IPS-18a (cell line): ENCODE measurements around the gene MED13L.

Experiments used
- H3K27ac ChIP-seq: one replicate; pipeline ENCODE4 v1.5.1; 2013; ENCODE audit warnings: low read length
- H3K27me3 ChIP-seq: one replicate; pipeline ENCODE4 v1.6.1; 2013; ENCODE audit warnings: mild to moderate bottlenecking, low read length; ENCODE audit not compliant: control insufficient read depth, insufficient read depth
- H3K36me3 ChIP-seq: one replicate; pipeline ENCODE4 v1.6.1; 2013; ENCODE audit warnings: low read depth, low read length; ENCODE audit not compliant: control insufficient read depth
- H3K4me1 ChIP-seq: one replicate; pipeline ENCODE4 v1.6.1; 2013; ENCODE audit warnings: low read depth, low read length; ENCODE audit not compliant: control insufficient read depth
- H3K4me3 ChIP-seq: one replicate; pipeline ENCODE4 v1.5.1; 2013; ENCODE audit warnings: low read length
- H3K9ac ChIP-seq: one replicate; pipeline ENCODE4 v1.6.1; 2013; ENCODE audit warnings: mild to moderate bottlenecking, low read length, moderate library complexity
- H3K9me3 ChIP-seq: one replicate; pipeline ENCODE4 v1.6.1; 2013; ENCODE audit warnings: low read depth, low read length; ENCODE audit not compliant: control insufficient read depth

Gene MED13L

DNA sequence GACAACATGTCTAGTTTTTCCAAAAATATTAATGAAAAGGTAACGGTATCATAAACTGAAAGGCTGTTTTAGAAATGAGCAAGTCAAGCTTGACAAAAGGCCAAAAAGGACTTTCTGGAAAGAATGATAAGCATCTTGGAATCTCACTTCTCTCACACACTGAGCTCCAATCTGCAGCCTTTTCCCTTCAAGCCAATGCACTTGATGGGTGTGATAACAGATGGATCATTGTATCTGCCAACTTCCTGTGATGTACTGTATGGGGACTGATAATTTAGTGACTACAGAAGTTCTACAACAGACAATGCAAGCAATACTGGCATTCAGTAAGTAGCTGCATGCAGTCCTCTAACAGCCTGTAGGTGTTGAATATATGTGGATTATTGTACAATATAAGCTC, 147.1 kb downstream of the MED13L start:
- no peak overlapping the region for H3K9ac ChIP-seq
- no peaks in the 10 kb centered on the region for H3K27me3 ChIP-seq
- H3K9me3 ChIP-seq = no peaks in the 10 kb centered on the region
- no peak overlapping the region for H3K4me3 ChIP-seq
- H3K36me3 ChIP-seq = no peaks in the 10 kb centered on the region
- no peak overlapping the region for H3K27ac ChIP-seq
- H3K4me1 ChIP-seq = peaks cover 18% of the 10 kb centered on the region

DNA sequence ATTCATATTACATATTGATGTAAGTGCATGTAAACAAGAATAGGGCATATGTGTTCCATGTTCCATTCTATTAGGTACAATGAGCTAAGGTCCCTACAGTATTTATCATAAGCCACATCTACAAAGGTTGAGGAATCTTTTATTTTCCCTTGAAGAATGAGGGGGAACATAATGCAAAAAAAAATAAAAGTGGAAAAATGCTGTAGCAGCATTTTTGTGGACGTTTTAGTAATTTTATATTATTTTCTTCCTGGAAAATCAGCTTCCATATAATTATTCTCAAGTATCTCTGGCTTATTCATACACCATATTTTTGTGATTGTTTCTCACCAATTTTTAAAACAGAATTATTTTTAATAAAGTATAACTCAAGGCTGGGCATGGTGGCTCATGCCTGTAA, 148.7 kb downstream of the MED13L start:
- H3K4me1 ChIP-seq = peaks cover 23% of the 10 kb centered on the region

DNA sequence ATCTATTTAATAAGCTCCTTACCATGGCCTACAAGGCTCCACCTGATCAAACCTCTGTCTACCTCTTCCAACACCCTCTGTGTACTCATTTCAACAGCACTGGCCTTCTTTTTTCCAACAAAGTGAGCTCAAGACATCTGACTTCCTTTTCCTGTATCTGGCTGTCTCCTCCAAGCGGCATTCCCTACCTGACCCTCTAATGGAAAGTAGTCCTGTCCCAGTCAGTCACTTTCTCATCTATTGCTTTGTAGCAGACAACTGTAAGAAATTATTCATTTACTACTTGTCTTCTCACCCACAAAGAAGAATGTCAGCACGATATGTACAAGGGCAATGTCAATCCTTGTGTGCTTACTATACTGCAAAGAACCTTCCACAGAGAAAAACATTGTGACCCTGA, 149.6 kb downstream of the MED13L start:
- H3K36me3 ChIP-seq = no peaks in the 10 kb centered on the region
- peaks cover 26% of the 10 kb centered on the region for H3K4me1 ChIP-seq
- no peak overlapping the region for H3K9ac ChIP-seq
- H3K9me3 ChIP-seq = no peaks in the 10 kb centered on the region
- no peak overlapping the region for H3K27ac ChIP-seq
- no peaks in the 10 kb centered on the region for H3K27me3 ChIP-seq
- no peak overlapping the region for H3K4me3 ChIP-seq

More for the DNA sequence above, 148.7 kb downstream of the MED13L start:
- H3K9ac ChIP-seq = no peak overlapping the region
- no peak overlapping the region for H3K27ac ChIP-seq
- no peaks in the 10 kb centered on the region for H3K9me3 ChIP-seq
- no peaks in the 10 kb centered on the region for H3K36me3 ChIP-seq
- no peaks in the 10 kb centered on the region for H3K27me3 ChIP-seq
- H3K4me3 ChIP-seq = no peak overlapping the region

DNA sequence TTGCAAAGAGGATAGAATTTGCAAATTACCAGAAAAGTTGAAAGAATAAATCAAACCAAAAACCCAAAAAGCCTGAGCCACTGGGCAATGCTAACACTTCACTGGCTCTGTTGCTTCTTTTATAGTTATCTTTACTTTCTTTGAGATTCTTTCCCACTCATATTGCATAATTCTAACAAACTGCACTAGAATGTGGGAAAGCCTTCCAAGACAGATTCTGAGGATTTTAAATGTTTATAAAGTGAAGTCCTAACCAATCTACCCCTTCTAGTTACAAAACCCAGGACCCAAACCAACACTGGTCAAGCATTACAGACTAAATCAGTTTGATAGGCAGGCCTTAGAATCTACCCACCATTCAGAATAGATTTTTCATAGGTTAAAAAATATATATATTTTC, 150.9 kb downstream of the MED13L start:
- H3K9ac ChIP-seq = no peak overlapping the region
- no peak overlapping the region for H3K4me3 ChIP-seq

DNA sequence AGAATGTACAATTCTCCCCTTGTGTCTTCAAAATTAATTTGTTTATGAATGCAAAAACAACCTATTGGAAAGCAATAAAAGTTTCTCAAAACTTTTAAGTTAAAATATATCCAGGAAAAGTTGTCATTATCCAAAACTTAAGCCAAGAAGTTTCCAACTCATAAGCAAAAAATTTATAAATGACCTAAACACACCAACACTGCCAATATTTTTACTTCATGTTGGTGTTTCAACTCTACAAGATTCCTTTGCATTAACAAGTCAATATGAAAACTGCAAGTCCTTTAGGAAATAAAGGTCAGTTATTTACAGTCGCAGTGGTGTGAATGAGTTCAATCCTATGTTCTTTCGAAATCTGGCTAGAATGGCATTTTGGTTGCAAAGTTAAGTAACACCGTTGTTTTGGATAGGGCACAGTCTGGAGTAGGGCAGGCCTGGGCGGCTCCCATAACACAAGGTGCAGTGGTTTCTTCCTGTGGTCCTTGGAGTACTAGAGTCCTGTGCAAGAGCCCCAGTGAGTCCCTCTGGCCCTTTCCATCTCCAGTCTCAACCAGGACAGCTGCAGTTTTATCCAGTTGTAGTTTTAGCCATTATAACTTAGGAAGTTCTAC, 151.4 kb downstream of the MED13L start:
- Histone ChIP-seq H3K4me3 (no peak overlapping the region), H3K27me3 (no peaks in the 10 kb centered on the region), H3K4me1 (peaks cover 41% of the 10 kb centered on the region), H3K9me3 (no peaks in the 10 kb centered on the region), H3K9ac (no peak overlapping the region), H3K36me3 (no peaks in the 10 kb centered on the region), H3K27ac (no peak overlapping the region)

More for the DNA sequence above, 150.9 kb downstream of the MED13L start:
- H3K9me3 ChIP-seq = no peaks in the 10 kb centered on the region
- H3K27me3 ChIP-seq = no peaks in the 10 kb centered on the region
- no peaks in the 10 kb centered on the region for H3K36me3 ChIP-seq
- H3K4me1 ChIP-seq = peaks cover 39% of the 10 kb centered on the region
- H3K27ac ChIP-seq = no peak overlapping the region

DNA sequence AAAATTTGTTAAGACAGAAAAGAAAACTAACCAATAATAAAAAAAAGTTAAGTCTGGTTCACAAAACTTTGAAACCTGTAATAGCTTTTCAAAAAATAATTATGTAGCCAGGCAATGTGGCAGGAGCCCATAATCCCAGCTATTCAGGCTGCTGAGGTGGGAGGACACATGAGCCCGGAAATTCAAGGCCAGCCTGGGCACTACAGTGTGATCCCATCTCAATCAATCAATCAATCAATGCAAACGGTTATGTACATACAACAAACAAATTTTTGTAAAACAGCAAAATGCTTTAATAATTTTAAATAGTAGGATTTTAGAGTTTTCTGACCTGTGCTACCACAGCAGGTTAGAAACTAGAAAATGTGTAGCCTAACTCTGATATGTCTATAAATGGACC, 152.4 kb downstream of the MED13L start:
- H3K9ac ChIP-seq = no peak overlapping the region
- no peaks in the 10 kb centered on the region for H3K9me3 ChIP-seq
- no peak overlapping the region for H3K4me3 ChIP-seq
- H3K36me3 ChIP-seq = no peaks in the 10 kb centered on the region
- peaks cover 50% of the 10 kb centered on the region for H3K4me1 ChIP-seq
- no peak overlapping the region for H3K27ac ChIP-seq
- H3K27me3 ChIP-seq = no peaks in the 10 kb centered on the region

DNA sequence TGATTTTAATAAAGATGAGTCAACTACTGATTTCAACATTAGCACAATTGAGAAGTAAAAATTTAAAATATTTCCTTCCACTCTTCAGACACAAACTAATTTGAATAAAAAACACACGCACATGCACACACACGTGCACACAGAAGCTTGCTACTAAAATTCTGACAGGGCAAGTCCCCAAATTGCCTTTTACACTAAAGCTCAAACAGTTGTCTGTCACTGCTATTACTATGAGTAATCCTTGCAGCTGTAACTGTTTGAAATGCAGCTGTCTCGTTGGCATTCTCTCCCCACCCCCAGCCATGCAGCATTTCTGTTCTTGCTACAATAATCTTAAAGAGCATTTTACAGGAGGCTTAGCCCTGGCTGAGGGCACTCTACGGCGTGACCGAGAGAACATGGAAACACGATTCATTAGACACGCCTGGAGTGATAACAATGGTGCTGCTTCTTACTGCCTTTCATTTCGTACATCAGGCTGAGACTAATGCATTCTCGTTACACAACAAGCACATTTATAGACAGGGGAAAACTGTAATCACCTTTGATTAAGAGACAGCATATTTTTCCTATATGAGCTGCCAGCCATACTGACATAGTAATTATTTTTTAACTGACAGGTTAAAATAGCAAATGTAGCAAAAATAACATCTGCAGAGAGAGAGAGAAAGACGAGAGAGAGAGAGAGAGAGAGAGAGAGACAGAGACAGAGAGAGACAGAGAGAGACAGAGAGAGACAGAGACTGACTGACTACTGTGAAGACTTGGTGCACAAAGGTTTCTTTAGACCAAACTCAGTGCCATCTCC, 153.8 kb downstream of the MED13L start:
- Histone ChIP-seq H3K4me3 (no peak overlapping the region), H3K9ac (no peak overlapping the region), H3K27me3 (no peaks in the 10 kb centered on the region), H3K4me1 (peaks cover 53% of the 10 kb centered on the region), H3K27ac (no peak overlapping the region), H3K36me3 (no peaks in the 10 kb centered on the region), H3K9me3 (no peaks in the 10 kb centered on the region)

DNA sequence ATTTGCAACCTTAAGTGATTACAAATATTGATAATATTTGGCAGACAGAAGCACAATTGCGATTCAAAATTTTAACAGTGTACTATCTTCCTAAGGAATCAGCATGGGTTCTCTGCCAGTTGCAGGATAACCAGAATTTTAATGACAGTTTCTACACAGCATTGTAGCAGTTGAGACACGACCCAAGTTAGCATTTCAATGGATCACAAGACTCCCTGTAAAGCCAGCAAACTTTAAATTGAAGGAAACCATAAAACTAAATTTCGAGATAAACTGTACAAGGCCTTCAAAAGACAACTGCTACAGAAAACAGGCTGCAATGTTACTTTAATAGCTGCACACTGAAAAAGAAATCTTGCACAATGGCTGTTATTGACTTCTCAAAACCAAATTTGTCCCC, 154.9 kb downstream of the MED13L start:
- no peaks in the 10 kb centered on the region for H3K27me3 ChIP-seq
- no peak overlapping the region for H3K9ac ChIP-seq
- H3K27ac ChIP-seq = no peak overlapping the region
- H3K36me3 ChIP-seq = no peaks in the 10 kb centered on the region
- H3K4me1 ChIP-seq = peaks cover 49% of the 10 kb centered on the region
- no peaks in the 10 kb centered on the region for H3K9me3 ChIP-seq
- no peak overlapping the region for H3K4me3 ChIP-seq

DNA sequence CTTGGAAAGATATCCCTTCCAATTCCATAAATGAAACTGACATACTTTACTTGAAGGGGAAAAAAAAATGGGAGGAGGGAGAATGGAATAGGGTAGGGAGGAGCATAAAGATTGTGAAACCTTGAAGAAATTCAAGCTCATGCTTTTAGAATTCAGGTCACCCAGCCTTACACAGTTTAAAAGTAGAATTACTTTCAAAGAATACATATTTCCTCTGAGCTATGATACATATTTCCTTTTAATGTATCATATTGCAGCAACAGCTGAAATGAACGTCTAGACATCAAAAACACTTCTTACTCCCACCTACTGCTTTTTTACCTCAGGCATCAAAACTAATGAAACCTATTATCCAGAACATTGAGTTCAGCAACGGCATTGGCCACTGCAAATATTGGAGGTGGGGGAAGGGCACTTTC, 156.0 kb downstream of the MED13L start:
- no peaks in the 10 kb centered on the region for H3K27me3 ChIP-seq
- no peak overlapping the region for H3K27ac ChIP-seq
- no peaks in the 10 kb centered on the region for H3K36me3 ChIP-seq
- H3K9me3 ChIP-seq = no peaks in the 10 kb centered on the region
- no peak overlapping the region for H3K4me3 ChIP-seq
- H3K9ac ChIP-seq = no peak overlapping the region
- peaks cover 46% of the 10 kb centered on the region for H3K4me1 ChIP-seq

DNA sequence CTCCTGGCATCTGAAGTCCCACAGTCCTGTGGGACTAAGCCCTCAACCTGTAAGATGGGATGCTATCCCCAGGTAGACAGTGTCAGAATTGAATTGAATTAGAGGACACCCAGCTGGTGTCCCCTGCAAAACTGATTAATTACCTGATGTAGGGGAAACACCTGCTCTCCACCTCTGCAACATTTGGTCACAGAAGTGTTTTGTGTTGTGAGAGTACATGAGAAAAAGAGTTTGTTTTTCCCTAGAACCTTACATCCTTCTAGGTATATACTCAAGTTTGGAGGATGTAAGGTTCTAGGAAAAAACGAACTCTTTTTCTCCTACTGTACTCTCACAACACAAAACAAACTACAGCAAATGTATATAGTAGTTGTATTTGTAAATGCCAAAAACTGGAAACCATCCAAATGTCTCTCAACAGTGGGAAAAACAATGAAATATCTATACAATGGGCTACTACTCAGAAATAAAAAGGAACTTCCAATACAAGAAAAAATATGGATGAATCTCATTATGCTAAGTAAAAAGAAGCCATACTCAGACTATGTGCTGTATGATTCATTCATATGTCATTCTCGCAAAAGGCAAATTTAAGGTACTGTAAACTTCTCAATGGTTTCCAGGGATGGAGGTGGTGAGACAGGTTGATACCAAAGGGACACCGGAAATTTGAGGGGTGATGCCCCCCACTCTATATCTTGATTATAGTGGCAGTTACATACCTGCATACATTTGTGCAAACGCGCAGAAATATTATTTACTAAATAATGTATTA, 160.7 kb downstream of the MED13L start:
- Histone ChIP-seq H3K4me1 (peaks cover 60% of the 10 kb centered on the region), H3K9me3 (no peaks in the 10 kb centered on the region), H3K27ac (no peak overlapping the region), H3K27me3 (no peaks in the 10 kb centered on the region), H3K4me3 (no peak overlapping the region), H3K9ac (no peak overlapping the region), H3K36me3 (no peaks in the 10 kb centered on the region)

DNA sequence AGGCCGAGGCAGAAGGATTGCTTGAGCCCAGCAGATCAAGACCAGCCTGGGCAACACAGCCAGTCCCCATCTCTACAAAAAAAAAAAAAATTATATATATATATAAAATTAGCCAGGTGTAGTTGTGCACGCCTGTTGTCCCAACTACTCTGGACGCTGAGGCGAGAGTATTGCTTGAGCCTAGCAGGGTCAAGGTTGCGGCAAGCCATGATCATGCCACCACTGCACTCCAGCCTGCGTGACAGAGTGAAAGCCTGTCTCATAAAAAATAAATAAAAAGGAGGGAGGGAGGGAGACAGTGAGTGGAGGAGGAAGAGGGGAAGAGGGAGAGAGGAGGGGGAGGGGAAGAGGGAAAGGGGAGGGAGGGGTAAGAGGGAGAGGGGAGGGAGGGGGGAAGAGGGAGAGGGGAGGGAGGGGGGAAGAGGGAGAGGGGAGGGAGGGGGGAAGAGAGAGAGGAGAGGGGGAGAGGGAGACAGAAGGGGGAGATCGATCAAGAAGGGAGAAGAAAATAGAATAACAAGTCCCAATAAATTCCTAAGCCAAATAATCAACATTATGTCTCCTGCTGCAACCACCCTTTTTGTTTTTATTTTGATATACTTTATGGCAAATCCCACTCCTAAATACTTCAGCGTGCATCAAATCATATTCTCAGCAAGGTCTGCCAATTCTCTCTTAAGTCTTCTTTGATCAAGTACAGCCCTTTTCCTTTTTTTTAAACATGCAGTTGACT, 163.9 kb downstream of the MED13L start:
- H3K9me3 ChIP-seq = no peaks in the 10 kb centered on the region
- no peaks in the 10 kb centered on the region for H3K36me3 ChIP-seq
- no peaks in the 10 kb centered on the region for H3K27me3 ChIP-seq
- no peak overlapping the region for H3K27ac ChIP-seq
- H3K4me3 ChIP-seq = no peak overlapping the region
- no peak overlapping the region for H3K9ac ChIP-seq
- H3K4me1 ChIP-seq = peaks cover 40% of the 10 kb centered on the region
